ENCODE measurements around the gene PRF1. TPM values are rescaled to one million over a fixed set of nuclear protein-coding genes. Genes with fewer than 3 reads are reported as not detected.

PRF1 gene
- total and polyA plus RNA-seq, 2 of the 13 experiments (the other 11 are each of a cell fraction or from before 2014, with no cell fraction given): 1.00 to 1.4 TPM

DNA sequence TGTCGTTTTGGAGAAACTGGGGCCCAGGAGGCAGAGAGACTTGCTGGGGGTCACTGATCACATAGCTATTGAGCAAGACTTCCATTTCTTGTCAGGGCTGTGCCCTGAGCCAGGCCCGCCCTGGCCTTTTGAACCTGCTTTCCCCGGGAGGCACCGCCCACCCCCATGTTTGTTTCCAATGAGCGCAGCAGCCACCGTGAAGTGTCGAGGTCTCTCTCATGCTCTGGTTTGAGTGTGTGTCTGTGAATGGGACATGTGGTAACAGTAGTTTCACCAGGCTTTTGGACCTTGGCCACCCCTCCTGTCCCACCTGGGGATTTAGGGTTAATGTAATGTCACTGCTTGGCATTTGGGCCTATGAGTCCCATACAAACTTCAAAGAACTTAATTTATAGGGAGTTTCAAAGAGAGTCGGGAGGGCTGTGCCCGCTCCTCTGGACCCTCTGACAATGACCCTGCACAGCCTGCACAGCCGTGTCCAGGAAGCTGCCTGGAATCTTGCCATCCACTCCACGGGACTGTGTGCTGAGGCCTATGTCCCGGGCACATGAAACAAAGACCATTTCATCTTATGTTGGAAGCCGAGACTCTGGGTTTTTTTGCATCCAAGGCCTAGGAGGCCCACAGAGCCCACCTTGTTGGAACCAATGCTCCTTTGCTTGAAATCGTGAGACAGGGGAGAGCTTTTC is 6.3 kb downstream of the PRF1 start (continued):
- TF ChIP-seq, protein P1, sequence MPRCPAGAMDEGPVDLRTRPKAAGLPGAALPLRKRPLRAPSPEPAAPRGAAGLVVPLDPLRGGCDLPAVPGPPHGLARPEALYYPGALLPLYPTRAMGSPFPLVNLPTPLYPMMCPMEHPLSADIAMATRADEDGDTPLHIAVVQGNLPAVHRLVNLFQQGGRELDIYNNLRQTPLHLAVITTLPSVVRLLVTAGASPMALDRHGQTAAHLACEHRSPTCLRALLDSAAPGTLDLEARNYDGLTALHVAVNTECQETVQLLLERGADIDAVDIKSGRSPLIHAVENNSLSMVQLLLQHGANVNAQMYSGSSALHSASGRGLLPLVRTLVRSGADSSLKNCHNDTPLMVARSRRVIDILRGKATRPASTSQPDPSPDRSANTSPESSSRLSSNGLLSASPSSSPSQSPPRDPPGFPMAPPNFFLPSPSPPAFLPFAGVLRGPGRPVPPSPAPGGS (CRISPR knock-in tag; IDR thresholded peaks at IDR 0.05): no peak
- TF ChIP-seq, protein P2, sequence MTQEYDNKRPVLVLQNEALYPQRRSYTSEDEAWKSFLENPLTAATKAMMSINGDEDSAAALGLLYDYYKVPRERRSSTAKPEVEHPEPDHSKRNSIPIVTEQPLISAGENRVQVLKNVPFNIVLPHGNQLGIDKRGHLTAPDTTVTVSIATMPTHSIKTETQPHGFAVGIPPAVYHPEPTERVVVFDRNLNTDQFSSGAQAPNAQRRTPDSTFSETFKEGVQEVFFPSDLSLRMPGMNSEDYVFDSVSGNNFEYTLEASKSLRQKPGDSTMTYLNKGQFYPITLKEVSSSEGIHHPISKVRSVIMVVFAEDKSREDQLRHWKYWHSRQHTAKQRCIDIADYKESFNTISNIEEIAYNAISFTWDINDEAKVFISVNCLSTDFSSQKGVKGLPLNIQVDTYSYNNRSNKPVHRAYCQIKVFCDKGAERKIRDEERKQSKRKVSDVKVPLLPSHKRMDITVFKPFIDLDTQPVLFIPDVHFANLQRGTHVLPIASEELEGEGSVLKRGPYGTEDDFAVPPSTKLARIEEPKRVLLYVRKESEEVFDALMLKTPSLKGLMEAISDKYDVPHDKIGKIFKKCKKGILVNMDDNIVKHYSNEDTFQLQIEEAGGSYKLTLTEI (CRISPR knock-in tag; conservative IDR thresholded peaks at IDR 0.05): no peak
- TF ChIP-seq ARNTL (CRISPR knock-in tag; IDR thresholded peaks at IDR 0.05): no peak
- TF ChIP-seq KAT8 (CRISPR knock-in tag; IDR thresholded peaks at IDR 0.05): no peak
- TF ChIP-seq, protein P3, sequence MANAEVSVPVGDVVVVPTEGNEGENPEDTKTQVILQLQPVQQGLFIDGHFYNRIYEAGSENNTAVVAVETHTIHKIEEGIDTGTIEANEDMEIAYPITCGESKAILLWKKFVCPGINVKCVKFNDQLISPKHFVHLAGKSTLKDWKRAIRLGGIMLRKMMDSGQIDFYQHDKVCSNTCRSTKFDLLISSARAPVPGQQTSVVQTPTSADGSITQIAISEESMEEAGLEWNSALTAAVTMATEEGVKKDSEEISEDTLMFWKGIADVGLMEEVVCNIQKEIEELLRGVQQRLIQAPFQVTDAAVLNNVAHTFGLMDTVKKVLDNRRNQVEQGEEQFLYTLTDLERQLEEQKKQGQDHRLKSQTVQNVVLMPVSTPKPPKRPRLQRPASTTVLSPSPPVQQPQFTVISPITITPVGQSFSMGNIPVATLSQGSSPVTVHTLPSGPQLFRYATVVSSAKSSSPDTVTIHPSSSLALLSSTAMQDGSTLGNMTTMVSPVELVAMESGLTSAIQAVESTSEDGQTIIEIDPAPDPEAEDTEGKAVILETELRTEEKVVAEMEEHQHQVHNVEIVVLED (CRISPR knock-in tag; IDR thresholded peaks at IDR 0.05; ENCODE audit: borderline replicate concordance): no peak
- TF ChIP-seq NCOA5 (CRISPR knock-in tag; IDR thresholded peaks at IDR 0.05): no peak
- TF ChIP-seq SAP130 (CRISPR knock-in tag; IDR thresholded peaks at IDR 0.05; ENCODE audit: low read depth): peak; percentile 51
- TF ChIP-seq ZNF777 (CRISPR knock-in tag; IDR thresholded peaks at IDR 0.05): no peak
- TF ChIP-seq, protein P4, sequence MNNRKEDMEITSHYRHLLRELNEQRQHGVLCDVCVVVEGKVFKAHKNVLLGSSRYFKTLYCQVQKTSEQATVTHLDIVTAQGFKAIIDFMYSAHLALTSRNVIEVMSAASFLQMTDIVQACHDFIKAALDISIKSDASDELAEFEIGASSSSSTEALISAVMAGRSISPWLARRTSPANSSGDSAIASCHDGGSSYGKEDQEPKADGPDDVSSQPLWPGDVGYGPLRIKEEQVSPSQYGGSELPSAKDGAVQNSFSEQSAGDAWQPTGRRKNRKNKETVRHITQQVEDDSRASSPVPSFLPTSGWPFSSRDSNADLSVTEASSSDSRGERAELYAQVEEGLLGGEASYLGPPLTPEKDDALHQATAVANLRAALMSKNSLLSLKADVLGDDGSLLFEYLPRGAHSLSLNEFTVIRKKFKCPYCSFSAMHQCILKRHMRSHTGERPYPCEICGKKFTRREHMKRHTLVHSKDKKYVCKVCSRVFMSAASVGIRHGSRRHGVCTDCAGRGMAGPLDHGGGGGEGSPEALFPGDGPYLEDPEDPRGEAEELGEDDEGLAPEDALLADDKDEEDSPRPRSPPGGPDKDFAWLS (CRISPR knock-in tag; IDR thresholded peaks at IDR 0.05; ENCODE audit: borderline replicate concordance): no peak
- TF ChIP-seq, protein P5, sequence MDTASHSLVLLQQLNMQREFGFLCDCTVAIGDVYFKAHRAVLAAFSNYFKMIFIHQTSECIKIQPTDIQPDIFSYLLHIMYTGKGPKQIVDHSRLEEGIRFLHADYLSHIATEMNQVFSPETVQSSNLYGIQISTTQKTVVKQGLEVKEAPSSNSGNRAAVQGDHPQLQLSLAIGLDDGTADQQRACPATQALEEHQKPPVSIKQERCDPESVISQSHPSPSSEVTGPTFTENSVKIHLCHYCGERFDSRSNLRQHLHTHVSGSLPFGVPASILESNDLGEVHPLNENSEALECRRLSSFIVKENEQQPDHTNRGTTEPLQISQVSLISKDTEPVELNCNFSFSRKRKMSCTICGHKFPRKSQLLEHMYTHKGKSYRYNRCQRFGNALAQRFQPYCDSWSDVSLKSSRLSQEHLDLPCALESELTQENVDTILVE (CRISPR knock-in tag; IDR thresholded peaks at IDR 0.05): no peak
- TF ChIP-seq TEAD3 (CRISPR knock-in tag; optimal IDR thresholded peaks at IDR 0.05; ENCODE audit: borderline replicate concordance): no peak
- TF ChIP-seq, protein P6, sequence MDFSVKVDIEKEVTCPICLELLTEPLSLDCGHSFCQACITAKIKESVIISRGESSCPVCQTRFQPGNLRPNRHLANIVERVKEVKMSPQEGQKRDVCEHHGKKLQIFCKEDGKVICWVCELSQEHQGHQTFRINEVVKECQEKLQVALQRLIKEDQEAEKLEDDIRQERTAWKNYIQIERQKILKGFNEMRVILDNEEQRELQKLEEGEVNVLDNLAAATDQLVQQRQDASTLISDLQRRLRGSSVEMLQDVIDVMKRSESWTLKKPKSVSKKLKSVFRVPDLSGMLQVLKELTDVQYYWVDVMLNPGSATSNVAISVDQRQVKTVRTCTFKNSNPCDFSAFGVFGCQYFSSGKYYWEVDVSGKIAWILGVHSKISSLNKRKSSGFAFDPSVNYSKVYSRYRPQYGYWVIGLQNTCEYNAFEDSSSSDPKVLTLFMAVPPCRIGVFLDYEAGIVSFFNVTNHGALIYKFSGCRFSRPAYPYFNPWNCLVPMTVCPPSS (IDR thresholded peaks at IDR 0.05): no peak
- no peak for TF ChIP-seq IKZF4 (CRISPR knock-in tag; IDR thresholded peaks at IDR 0.05; ENCODE audit: borderline replicate concordance, low read depth, not compliant biosample characterization)
- TF ChIP-seq, protein P7, sequence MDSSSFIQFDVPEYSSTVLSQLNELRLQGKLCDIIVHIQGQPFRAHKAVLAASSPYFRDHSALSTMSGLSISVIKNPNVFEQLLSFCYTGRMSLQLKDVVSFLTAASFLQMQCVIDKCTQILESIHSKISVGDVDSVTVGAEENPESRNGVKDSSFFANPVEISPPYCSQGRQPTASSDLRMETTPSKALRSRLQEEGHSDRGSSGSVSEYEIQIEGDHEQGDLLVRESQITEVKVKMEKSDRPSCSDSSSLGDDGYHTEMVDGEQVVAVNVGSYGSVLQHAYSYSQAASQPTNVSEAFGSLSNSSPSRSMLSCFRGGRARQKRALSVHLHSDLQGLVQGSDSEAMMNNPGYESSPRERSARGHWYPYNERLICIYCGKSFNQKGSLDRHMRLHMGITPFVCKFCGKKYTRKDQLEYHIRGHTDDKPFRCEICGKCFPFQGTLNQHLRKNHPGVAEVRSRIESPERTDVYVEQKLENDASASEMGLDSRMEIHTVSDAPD (CRISPR knock-in tag; IDR thresholded peaks at IDR 0.05): no peak; the same call in 1 of the 2 replicates
- TF ChIP-seq KLF12 (CRISPR knock-in tag; IDR thresholded peaks at IDR 0.05; ENCODE audit: borderline replicate concordance): no peak
- TF ChIP-seq FOXC1 (CRISPR knock-in tag; IDR thresholded peaks at IDR 0.05; ENCODE audit: borderline replicate concordance): no peak
- TF ChIP-seq, protein P8, sequence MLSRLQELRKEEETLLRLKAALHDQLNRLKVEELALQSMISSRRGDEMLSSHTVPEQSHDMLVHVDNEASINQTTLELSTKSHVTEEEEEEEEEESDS (CRISPR knock-in tag; IDR thresholded peaks at IDR 0.05; ENCODE audit: borderline replicate concordance): no peak
- TF ChIP-seq MATR3 (CRISPR knock-in tag; IDR thresholded peaks at IDR 0.05): no peak
- TF ChIP-seq ZNF547 (CRISPR knock-in tag; IDR thresholded peaks at IDR 0.05): no peak
